Fibroblast of pulmonary artery (primary cell): ENCODE results near the gene MAP2.

Experiments
- DNase-seq: peaks from one replicate; pipeline ENCODE4 v3.0.0-alpha.2; 2010; ENCODE audit warnings: low read depth
- H3K4me3 ChIP-seq: replicated peaks from 2 replicates; pipeline ENCODE4 v1.5.1; 2011; ENCODE audit warnings: low read depth, mild to moderate bottlenecking, control low read depth, low read length, moderate library complexity
- CTCF ChIP-seq: IDR thresholded peaks from 2 replicates; pipeline ENCODE4 v1.5.1; 2011; ENCODE audit warnings: mild to moderate bottlenecking, control low read depth, low read length, inconsistent platforms; ENCODE audit errors: missing control alignments

The MAP2 gene

DNA sequence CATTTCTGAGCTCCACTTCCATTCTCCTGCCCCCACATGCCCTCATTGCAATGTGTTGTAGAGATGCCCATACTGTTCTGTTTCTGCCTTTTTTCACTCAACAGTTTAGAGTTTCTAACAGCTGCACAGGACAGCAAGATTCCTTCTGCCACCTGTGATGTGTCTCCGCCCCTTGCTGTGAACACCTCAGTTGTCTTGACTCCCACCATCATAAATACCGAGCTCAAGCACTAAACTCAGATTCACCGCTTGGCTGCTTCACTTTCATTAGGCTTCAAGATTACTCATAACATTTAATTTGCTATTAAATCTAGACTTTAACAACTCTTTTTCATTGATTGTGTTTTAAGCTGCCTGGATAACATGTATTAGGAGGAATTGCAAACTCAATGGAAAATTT lies 141.0 kb downstream of the MAP2 start:
- H3K4me3 ChIP-seq, result no peak overlapping the region
- no peak for TF ChIP-seq CTCF
- no peak for DNase-seq

GRCh38 chr2:209565896-209566582 lies 142.2 kb downstream of the MAP2 start:
- DNase-seq, result no peak

GRCh38 chr2:209570194-209570593 lies 146.3 kb downstream of the MAP2 start:
- no peak overlapping the region for H3K4me3 ChIP-seq
- TF ChIP-seq CTCF, result no peak
- DNase-seq, result no peak

More at GRCh38 chr2:209565896-209566582, 142.2 kb downstream of the MAP2 start:
- TF ChIP-seq CTCF, result no peak
- no peak overlapping the region for H3K4me3 ChIP-seq

- no peak for DNase-seq
- no peak for TF ChIP-seq CTCF
- no peak overlapping the region for H3K4me3 ChIP-seq
These were observed 150.7 kb downstream of the MAP2 start for GRCh38 chr2:209574515-209574914.

DNA sequence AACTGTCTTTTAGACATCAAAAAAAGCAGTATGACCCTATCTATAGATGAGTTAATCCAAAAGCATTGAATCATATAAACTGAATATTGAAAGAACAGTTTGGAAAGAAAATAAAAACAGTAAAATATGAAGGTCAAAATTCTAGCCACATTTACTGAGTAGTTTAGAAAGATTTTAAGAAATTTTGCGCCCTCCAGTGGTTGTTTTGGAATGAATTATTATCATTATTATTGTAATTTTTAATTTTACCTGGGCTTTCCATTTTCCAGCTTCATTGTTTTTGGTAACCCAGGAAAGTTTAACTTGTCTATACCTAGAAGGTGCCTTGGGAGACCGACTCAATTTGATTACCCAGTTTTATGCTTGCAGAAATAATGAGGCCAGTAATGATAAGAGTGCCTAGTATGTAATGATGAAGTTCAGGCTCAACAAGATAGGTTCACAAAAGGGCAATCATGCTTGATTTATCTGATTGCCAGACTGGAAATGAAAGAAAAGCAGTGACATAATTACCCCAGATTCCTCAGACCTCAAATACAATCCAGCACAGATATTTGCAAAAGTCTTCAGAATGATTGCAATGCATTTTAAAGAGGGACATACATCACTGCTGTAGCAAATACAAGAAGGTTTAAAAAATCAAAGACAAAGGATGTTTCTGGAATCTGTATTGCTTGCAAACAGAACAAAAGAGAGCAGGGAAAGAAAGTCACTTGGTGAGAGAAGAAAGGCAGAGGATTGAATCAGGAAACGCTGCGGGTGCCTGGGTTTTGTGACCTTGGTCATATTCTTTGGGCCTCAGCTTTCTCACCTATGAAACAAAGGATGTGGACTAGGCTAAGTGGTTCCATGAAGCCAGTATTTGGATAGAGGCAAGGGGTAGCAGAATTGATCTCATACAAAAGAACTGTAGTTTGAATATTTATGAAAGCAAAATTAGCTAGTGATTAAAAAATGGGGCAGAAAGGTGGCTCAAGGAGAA lies 153.8 kb downstream of the MAP2 start:
- TF ChIP-seq CTCF, result peak; percentile 27
- H3K4me3 ChIP-seq, result no peak overlapping the region
- peak; percentile 48 for DNase-seq

DNA sequence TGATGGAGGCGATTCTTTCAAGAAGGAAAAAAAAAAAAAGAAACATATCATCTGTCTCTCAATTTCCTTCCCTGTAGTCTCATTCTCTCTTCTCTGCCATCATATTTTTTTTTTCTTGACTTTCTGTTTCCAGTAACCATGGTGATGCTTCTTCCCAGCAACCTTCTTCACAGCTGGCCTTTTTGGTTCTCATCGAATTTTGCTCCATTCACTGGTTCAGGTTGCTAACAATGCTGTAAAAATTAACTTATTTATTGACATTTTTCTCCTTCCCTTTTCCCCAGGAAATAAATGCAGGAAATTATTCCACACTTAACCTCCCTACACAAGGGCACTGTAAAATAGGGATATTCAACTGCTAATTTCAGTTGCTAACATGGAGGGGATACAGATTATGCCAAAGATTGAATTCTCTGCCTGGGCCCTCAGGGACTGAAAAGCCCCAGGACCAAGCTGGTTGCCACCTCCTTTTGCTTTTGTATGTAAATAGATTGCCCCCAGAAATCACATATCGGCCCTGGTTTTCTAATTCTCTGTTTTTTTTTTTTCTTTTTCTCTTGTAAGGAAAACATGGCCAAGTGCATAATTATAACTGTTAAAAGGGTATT lies 154.7 kb downstream of the MAP2 start:
- TF ChIP-seq CTCF, result no peak
- no peak for DNase-seq
- H3K4me3 ChIP-seq, result no peak overlapping the region
